VCaP (cell line): ENCODE data around the gene FADS6.

Experiments
- H3K27ac ChIP-seq: fragments of 450-650 bp; 2 replicates; pipeline ENCODE4 v1.5.1; 2017
- TF ChIP-seq, protein P1 (sequence below): fragments of 450-650 bp; conservative IDR thresholded peaks from 2 replicates; pipeline ENCODE4 v1.5.1; 2017; ENCODE audit warnings: mild to moderate bottlenecking, moderate library complexity

Gene FADS6, protein sequence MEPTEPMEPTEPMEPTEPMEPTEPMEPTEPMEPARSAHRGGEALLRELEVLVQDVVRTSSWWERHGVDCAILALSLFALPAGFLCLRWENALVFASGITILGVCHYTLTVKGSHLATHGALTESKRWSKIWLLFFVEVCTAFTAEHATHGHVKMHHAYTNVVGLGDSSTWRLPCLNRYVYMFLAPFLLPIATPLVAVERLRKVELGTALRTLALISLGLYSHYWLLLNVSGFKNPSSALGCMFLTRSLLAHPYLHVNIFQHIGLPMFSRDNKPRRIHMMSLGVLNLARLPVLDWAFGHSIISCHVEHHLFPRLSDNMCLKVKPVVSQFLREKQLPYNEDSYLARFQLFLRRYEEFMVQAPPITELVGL

DNA sequence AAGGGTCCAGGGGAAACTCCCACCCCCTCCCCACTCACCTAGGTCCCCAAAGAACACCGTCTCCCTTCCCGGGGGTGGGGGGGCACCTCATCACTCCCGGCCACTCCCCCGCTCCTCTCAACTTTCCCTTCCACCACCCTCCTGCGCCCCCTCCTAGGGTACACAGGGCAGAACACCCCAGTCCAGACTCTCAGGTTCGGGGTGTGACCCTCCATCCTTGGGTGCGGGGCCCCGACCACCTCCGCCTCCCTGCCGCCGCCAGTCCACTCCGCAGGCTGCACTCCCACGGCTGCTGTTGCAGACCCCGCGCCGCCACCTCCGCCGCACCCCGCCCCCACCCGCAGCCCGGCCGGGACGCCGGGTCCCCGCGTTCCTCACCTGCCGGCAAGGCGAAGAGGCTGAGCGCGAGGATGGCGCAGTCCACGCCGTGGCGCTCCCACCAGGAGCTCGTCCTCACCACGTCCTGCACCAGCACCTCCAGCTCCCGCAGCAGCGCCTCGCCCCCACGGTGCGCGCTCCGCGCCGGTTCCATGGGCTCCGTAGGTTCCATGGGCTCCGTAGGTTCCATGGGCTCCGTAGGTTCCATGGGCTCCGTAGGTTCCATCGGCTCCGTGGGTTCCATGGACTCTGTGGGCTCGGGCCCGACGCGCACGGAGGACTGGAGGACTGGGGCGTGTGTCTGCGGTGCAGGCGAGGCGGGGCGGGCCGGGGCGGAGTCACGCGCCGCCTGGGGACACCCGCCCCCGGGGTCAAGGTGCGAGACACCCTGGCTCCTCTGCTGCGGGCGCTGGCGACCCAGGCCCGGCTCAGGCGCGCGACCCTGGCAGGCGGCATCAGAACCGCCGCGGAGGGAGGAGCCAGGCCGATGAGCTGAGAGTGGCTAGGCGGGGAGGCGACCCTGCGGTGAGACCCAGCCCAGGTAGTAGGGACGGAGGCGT is at the start of gene FADS6:
FADS6 (minus strand) TSS at position 660 of the 938 bp plus-strand sequence; CDS start at position 622, 38 bp downstream.
- H3K27ac ChIP-seq = no peak within 1 kb of the TSS; the same call in 1 of the 2 replicates
- TF ChIP-seq, protein P1, sequence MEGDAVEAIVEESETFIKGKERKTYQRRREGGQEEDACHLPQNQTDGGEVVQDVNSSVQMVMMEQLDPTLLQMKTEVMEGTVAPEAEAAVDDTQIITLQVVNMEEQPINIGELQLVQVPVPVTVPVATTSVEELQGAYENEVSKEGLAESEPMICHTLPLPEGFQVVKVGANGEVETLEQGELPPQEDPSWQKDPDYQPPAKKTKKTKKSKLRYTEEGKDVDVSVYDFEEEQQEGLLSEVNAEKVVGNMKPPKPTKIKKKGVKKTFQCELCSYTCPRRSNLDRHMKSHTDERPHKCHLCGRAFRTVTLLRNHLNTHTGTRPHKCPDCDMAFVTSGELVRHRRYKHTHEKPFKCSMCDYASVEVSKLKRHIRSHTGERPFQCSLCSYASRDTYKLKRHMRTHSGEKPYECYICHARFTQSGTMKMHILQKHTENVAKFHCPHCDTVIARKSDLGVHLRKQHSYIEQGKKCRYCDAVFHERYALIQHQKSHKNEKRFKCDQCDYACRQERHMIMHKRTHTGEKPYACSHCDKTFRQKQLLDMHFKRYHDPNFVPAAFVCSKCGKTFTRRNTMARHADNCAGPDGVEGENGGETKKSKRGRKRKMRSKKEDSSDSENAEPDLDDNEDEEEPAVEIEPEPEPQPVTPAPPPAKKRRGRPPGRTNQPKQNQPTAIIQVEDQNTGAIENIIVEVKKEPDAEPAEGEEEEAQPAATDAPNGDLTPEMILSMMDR = no peak

DNA sequence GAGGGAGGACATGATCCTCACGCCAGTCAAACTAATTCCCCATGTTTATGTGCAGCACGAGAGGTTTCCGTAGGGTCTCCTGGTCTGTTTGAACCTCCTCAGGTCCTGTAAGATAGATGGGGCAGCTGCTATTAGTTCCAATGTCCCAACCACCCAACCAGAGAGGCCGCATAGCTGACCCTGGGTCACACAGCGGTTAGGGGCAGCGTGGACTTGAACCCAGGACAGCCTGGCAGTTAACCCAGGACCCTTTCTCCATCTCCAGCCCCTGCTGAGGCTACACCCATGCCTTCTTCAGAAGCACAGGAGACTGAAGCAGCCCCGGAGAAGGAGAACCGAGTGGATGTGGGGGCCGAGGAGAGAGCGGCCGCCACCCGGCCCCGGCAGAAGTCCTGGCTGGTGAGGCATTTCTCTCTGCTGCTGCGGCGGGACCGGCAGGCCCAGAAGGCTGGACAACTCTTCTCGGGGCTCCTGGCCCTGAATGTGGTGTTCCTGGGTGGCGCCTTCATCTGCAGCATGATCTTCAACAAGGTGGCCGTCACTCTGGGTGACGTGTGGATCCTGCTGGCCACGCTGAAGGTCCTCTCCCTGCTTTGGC is 47.8 kb upstream of the FADS6 start:
- TF ChIP-seq, protein P1 = no peak
- H3K27ac ChIP-seq = no peak overlapping the region

DNA sequence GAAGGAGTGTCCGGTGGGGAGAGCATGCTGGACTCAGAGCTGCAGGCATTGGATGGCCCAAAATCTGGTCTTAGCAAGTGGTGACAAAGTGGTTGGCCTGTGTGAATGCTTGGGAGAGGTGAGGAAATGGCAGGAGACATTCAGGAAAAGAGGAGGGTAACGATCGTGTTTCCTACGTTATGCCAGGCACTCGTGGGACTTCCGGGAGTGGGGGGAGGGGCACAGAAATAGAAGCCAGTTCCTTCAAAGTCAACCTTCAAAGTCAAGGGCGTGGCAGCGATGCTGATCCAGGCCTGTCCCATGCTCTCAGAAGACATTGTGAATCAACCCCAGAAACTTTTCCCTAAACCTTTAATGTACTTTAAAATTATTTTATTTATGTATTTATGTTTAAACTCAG is 46.1 kb upstream of the FADS6 start:
- TF ChIP-seq, protein P1 = no peak

GRCh38 chr17:74938194-74938950 is 44.9 kb upstream of the FADS6 start:
- TF ChIP-seq, protein P1 = no peak
- no peak overlapping the region for H3K27ac ChIP-seq

More for the DNA sequence above, 46.1 kb upstream of the FADS6 start:
- no peak overlapping the region for H3K27ac ChIP-seq

DNA sequence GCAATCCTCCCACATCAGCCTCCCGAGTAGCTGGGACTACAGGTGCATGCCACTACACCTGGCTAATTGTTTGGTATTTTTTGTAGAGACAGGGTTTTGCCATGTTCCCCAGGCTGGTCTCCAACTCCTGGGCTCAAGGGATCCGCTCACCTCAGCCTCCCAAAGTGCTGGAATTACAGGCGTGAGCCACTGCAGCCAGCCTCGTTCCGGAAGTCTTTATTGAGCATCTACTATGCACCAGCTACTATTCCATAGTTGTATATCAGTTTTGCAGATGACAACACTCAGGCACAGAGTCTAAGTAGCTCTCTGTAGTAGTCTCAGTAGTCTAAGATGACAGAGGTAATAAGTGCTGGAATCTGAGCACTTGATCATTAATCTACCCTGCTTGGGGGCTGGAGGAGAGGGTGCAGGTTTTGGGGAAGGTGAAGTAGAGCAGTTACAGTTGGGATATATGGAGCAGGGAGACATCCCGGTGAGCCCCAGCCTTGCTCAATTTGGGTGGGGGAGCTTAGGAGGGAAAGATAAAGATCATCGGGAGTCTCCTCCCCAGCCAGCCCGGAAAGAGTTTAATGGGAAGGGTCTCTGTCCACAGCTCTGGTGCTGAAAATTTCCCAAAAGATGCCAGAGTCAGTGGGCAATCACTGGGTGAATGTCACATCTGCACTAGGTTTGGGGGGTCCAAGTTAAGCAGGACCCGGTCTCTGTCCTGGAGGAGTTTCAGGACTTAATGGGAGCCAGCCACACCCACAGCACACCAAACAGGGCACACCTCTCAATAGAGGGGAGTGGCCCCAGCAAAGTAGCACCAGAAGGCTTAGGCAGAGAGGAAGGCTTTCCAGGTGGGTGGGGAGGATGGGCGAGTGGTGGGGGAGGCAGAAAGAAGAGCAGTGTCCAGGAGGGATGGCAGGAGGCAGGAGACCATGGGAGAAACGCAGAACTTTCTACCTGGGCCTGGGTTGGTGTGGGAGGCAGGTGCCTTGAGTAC is 43.9 kb upstream of the FADS6 start:
- no peak overlapping the region for H3K27ac ChIP-seq
- TF ChIP-seq, protein P1 = no peak

GRCh38 chr17:74936470-74936799 is 43.0 kb upstream of the FADS6 start:
- TF ChIP-seq, protein P1 = no peak

More at GRCh38 chr17:74936470-74936799, 43.0 kb upstream of the FADS6 start:
- peak overlapping the region; percentile 53; the same call in 1 of the 2 replicates for H3K27ac ChIP-seq
